Osteocyte (in vitro differentiated cells): ENCODE data around the gene PTPN14. TPM values are rescaled to one million over a fixed set of nuclear protein-coding genes. Genes with fewer than 3 reads are reported as not detected.

ENCODE experiments used
- DNase-seq: peaks from one replicate; pipeline ENCODE4 v3.0.0; 2021; ENCODE audit warnings: mixed read lengths; ENCODE audit not compliant: unreplicated experiment; ENCODE audit errors: extremely low spot score
- H3K27ac Mint-ChIP-seq: one replicate; pipeline ENCODE4 v1.8.0; 2021; ENCODE audit warnings: mild to moderate bottlenecking, mixed read lengths; ENCODE audit not compliant: unreplicated experiment
- H3K27me3 Mint-ChIP-seq: one replicate; pipeline ENCODE4 v1.8.0; 2021; ENCODE audit warnings: mixed read lengths; ENCODE audit not compliant: unreplicated experiment
- H3K36me3 Mint-ChIP-seq: one replicate; pipeline ENCODE4 v1.8.0; 2021; ENCODE audit warnings: mixed read lengths; ENCODE audit not compliant: unreplicated experiment
- H3K4me1 Mint-ChIP-seq: one replicate; pipeline ENCODE4 v1.8.0; 2021; ENCODE audit warnings: mixed read lengths; ENCODE audit not compliant: unreplicated experiment
- H3K4me3 Mint-ChIP-seq: one replicate; pipeline ENCODE4 v1.8.0; 2021; ENCODE audit warnings: mild to moderate bottlenecking, moderate library complexity, mixed read lengths; ENCODE audit not compliant: unreplicated experiment
- H3K9me3 Mint-ChIP-seq: one replicate; pipeline ENCODE4 v1.8.0; 2021; ENCODE audit warnings: mixed read lengths; ENCODE audit not compliant: unreplicated experiment
- total RNA-seq: library from RNA; stranded (reverse); gene quantifications from 2 replicates; pipeline ENCODE4 v1.2.1, GENCODE V29; 2021
- TF ChIP-seq, protein P1 (sequence below): fragments of 200-600 bp; sonication (generic); IDR thresholded peaks from 2 replicates; pipeline ENCODE4 v1.5.0; 2021; ENCODE audit warnings: antibody characterized with exemption, mild to moderate bottlenecking, moderate library complexity

PTPN14 gene
- total RNA-seq, 1 donor from 2014 or later, result 140 TPM

DNA sequence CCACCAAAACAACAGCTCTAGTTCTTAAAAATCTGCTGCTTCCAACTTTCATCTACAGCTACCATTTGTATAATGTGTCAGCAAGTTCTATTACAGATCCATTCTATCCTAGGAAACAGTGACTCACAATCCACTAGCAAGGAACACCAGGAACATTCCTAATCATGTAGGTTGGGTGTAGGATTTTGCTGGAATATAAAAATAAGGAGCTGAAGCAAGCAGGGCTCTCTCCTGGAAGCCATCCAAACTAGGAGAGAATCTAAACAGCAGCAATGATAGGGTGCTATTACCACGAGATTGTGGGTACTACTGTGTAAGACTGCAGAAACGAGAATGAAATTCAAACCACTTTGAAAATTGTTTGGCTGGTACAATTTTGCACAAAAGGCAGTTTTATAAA is 135.0 kb downstream of the PTPN14 start:
- H3K4me3 Mint-ChIP-seq, result peak overlapping the region; percentile 29
- H3K36me3 Mint-ChIP-seq, result peaks cover 7% of the 10 kb centered on the region
- peak overlapping the region; percentile 93 for H3K27ac Mint-ChIP-seq
- DNase-seq, result no peak
- TF ChIP-seq, protein P1, sequence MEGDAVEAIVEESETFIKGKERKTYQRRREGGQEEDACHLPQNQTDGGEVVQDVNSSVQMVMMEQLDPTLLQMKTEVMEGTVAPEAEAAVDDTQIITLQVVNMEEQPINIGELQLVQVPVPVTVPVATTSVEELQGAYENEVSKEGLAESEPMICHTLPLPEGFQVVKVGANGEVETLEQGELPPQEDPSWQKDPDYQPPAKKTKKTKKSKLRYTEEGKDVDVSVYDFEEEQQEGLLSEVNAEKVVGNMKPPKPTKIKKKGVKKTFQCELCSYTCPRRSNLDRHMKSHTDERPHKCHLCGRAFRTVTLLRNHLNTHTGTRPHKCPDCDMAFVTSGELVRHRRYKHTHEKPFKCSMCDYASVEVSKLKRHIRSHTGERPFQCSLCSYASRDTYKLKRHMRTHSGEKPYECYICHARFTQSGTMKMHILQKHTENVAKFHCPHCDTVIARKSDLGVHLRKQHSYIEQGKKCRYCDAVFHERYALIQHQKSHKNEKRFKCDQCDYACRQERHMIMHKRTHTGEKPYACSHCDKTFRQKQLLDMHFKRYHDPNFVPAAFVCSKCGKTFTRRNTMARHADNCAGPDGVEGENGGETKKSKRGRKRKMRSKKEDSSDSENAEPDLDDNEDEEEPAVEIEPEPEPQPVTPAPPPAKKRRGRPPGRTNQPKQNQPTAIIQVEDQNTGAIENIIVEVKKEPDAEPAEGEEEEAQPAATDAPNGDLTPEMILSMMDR, result no peak
- no peaks in the 10 kb centered on the region for H3K9me3 Mint-ChIP-seq
- H3K4me1 Mint-ChIP-seq, result peaks cover 75% of the 10 kb centered on the region
- no peaks in the 10 kb centered on the region for H3K27me3 Mint-ChIP-seq

DNA sequence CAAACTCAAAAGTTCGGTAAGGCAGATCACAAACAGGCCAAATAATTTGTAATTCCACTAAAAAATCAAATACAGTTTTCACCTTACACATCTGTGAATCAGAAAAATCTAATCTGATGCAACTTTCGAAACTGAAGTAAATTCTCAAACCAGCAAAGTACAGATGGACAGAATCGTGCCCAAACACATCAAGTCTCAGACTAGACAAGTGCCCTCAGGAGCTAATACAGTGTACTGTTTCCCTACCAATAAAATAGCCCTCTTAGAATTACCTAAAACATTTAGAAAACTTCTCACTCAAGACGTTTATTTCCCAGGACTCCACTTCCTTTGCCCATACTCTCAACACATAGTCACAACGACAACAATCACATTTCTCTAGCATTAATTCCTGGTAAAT is 136.3 kb downstream of the PTPN14 start:
- peak overlapping the region; percentile 93 for H3K27ac Mint-ChIP-seq
- H3K9me3 Mint-ChIP-seq, result no peaks in the 10 kb centered on the region
- no peak overlapping the region for H3K4me3 Mint-ChIP-seq
- no peaks in the 10 kb centered on the region for H3K27me3 Mint-ChIP-seq
- H3K36me3 Mint-ChIP-seq, result peaks cover 7% of the 10 kb centered on the region
- H3K4me1 Mint-ChIP-seq, result peaks cover 64% of the 10 kb centered on the region
- TF ChIP-seq, protein P1, result no peak
- no peak for DNase-seq

DNA sequence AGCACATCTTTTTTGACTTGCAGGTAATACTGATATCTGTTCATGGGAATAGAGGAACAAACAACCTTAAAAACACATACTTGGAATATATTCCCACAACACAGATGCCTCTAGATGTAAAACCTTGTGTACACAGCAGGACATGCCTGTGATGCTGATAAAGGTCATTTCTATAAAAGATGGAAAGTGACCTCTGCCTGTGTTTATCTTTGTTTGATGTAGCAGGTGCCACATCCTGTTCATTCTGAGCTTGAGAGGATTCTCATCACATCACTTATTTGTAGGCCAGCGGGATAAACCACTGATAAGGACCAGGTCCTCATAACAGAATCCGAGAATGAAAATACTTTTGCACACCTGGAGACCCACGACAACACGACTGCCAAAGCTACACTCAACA is 136.7 kb downstream of the PTPN14 start:
- peaks cover 7% of the 10 kb centered on the region for H3K36me3 Mint-ChIP-seq
- no peaks in the 10 kb centered on the region for H3K9me3 Mint-ChIP-seq
- TF ChIP-seq, protein P1, result no peak
- H3K4me3 Mint-ChIP-seq, result no peak overlapping the region
- peaks cover 60% of the 10 kb centered on the region for H3K4me1 Mint-ChIP-seq
- H3K27ac Mint-ChIP-seq, result peak overlapping the region; percentile 93
- DNase-seq, result no peak
- H3K27me3 Mint-ChIP-seq, result no peaks in the 10 kb centered on the region

DNA sequence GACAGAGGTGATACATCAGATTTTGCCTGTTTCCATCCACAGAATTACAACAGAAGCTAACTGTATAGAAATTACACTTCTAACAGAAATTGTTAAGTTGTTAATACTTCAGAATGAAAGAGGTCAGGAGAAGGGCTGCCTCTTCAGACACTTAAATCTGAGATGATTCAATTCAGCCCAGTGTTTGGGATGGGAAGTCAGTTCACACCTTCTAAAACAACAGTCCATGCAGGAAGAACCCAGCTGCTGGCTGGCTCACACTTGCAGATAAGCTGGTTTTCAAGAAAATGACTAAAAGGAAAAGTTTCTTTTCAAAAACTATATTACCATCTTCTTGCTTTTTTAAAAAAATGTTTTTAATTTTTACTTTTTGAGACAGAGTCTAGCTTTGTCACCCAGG is 138.1 kb downstream of the PTPN14 start:
- Mint-ChIP-seq H3K4me1 (peaks cover 46% of the 10 kb centered on the region), H3K9me3 (no peaks in the 10 kb centered on the region)

DNA sequence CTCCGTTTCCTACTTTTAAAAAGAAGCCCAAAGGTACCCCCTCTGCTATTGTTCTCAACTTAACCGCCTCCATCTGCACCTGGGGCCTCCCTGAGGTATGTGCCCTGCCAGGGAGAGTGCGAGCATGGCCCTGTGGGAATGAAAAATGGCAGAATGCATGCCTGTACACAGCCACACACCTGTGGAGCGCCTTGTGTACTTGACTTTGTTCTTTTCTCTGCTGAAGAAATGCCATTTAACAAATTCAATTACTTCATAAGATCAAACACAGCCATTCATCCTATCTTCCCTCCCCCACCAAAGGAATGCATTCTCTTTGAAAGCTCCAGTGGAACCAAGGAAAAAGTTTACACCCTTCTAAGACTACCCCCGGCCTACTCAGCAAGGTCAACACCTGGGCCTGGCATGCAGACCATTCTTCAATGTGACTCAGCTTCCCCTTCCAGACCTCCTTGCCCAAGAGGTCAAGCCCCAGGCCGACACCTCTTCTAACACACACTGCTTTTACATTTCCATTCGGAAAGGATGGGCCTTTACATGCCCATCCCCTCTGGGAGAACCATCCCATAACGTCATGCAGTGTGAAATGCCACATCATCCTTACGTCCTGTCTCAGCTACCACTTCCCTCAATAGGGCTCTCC is 146.7 kb downstream of the PTPN14 start:
- no peak for DNase-seq
- TF ChIP-seq, protein P1, result no peak
- Mint-ChIP-seq H3K9me3 (no peaks in the 10 kb centered on the region), H3K27me3 (no peaks in the 10 kb centered on the region), H3K36me3 (peaks cover 21% of the 10 kb centered on the region), H3K4me3 (no peak overlapping the region), H3K27ac (peak overlapping the region; percentile 71), H3K4me1 (peaks cover 36% of the 10 kb centered on the region)

More for the DNA sequence above, 138.1 kb downstream of the PTPN14 start:
- DNase-seq, result no peak
- peak overlapping the region; percentile 31 for H3K27ac Mint-ChIP-seq
- H3K36me3 Mint-ChIP-seq, result peaks cover 7% of the 10 kb centered on the region
- H3K4me3 Mint-ChIP-seq, result no peak overlapping the region
- no peaks in the 10 kb centered on the region for H3K27me3 Mint-ChIP-seq
- TF ChIP-seq, protein P1, result no peak
